ENCODE measurements around the gene COBL.

Gene COBL

DNA sequence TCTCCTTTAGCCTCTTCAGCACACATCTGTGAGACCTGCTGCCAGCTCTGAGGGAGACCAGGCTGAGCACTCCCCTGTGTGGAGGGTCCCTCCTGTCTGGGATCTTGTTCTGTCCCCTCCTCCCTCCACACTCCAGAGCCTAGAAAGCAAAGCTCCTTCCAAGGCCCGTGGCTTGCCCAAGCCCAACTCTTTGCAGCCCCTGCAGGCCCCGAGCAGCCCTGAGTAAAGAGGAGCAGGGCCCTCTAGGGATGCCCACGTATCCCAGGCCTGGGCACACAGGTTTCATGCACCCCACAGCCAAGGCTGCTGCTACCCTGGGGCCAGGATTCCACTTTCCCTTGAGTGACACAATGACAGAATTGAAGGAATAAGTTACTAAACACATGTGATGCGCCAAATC is 24.0 kb downstream of the COBL start:
- TF ChIP-seq FOXP2 (optimal IDR thresholded peaks at IDR 0.05; ENCODE audit: borderline replicate concordance, extremely low read depth, extremely low read length, insufficient read depth) (no peak), TAF1 (IDR thresholded peaks at IDR 0.05; ENCODE audit: borderline replicate concordance, insufficient read depth, low read length) (no peak), POLR2AphosphoS5 (IDR thresholded peaks at IDR 0.05; ENCODE audit: low read depth, low read length) (no peak), SIN3A (IDR thresholded peaks at IDR 0.05; ENCODE audit: borderline replicate concordance, insufficient read depth, low read length) (no peak)
- TF ChIP-seq, protein P1, sequence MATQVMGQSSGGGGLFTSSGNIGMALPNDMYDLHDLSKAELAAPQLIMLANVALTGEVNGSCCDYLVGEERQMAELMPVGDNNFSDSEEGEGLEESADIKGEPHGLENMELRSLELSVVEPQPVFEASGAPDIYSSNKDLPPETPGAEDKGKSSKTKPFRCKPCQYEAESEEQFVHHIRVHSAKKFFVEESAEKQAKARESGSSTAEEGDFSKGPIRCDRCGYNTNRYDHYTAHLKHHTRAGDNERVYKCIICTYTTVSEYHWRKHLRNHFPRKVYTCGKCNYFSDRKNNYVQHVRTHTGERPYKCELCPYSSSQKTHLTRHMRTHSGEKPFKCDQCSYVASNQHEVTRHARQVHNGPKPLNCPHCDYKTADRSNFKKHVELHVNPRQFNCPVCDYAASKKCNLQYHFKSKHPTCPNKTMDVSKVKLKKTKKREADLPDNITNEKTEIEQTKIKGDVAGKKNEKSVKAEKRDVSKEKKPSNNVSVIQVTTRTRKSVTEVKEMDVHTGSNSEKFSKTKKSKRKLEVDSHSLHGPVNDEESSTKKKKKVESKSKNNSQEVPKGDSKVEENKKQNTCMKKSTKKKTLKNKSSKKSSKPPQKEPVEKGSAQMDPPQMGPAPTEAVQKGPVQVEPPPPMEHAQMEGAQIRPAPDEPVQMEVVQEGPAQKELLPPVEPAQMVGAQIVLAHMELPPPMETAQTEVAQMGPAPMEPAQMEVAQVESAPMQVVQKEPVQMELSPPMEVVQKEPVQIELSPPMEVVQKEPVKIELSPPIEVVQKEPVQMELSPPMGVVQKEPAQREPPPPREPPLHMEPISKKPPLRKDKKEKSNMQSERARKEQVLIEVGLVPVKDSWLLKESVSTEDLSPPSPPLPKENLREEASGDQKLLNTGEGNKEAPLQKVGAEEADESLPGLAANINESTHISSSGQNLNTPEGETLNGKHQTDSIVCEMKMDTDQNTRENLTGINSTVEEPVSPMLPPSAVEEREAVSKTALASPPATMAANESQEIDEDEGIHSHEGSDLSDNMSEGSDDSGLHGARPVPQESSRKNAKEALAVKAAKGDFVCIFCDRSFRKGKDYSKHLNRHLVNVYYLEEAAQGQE (IDR thresholded peaks at IDR 0.05; ENCODE audit: insufficient read depth in 1 of 2, low read depth in 2 of 2, low read length in 2 of 2), result no peak

DNA sequence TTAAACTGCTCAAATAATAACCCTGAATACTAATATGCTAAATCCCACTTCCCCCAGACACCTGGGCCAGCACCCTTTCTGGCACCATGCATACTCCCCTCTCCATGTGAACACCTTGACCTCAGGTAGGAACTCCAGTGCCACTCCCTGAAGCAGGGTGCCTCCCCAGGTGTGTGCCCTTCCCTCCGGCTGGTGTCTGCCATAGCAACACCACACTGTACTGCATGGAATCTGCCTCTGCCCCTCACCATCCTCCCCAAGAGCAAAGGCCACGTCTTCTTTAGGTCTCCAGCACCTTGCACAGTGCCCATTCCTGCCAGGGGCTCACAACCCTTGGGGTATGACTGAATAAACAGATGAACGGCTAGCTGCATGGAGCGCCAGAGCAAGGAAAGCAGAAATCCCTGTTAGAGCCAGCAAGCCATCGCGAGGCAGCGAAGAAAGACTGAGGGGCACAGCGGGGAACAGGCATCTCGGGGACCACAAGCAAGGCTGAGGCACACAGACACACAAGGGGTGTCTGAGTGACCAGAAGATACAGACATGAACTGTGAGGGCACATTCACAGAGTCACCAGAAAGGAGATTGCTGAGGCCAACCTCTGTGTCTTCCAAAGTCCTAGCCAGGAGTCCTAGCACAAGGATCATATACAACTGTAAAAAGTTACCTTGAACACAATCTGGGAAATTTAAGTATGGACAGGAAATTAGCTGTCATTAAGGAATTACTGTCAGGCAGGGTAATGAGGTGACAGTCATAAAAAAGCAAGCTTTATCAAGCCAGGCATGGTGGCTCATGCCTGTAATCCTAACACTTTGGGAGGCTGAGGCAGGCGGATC is 25.7 kb downstream of the COBL start:
- no peak for TF ChIP-seq SIN3A (IDR thresholded peaks at IDR 0.05; ENCODE audit: borderline replicate concordance, insufficient read depth, low read length)
- TF ChIP-seq, protein P1 (IDR thresholded peaks at IDR 0.05; ENCODE audit: insufficient read depth in 1 of 2, low read depth in 2 of 2, low read length in 2 of 2), result no peak
- no peak for TF ChIP-seq POLR2AphosphoS5 (IDR thresholded peaks at IDR 0.05; ENCODE audit: low read depth, low read length)

DNA sequence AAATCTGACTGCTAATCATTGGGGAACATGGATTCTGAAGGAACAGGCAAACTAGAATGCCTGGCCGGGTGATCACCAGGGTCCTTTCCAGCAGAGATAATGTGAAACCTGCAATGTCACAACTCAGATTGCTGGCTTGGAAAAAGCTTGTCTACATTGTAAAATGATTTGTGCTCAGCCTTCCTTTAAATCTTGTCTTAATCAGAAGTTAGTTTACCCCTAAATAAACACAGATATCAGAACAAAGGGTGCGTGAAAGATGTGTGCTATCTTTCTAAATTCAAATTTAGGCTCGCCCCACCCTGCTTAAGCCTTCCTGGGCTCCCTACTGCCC is 26.3 kb downstream of the COBL start:
- TF ChIP-seq SIN3A (IDR thresholded peaks at IDR 0.05; ENCODE audit: borderline replicate concordance, insufficient read depth, low read length), result no peak
- TF ChIP-seq POLR2AphosphoS5 (IDR thresholded peaks at IDR 0.05; ENCODE audit: low read depth, low read length), result no peak
- TF ChIP-seq, protein P1 (IDR thresholded peaks at IDR 0.05; ENCODE audit: insufficient read depth in 1 of 2, low read depth in 2 of 2, low read length in 2 of 2), result no peak
- no peak for TF ChIP-seq FOXP2 (optimal IDR thresholded peaks at IDR 0.05; ENCODE audit: borderline replicate concordance, extremely low read depth, extremely low read length, insufficient read depth)
- TF ChIP-seq TAF1 (IDR thresholded peaks at IDR 0.05; ENCODE audit: borderline replicate concordance, insufficient read depth, low read length), result no peak

DNA sequence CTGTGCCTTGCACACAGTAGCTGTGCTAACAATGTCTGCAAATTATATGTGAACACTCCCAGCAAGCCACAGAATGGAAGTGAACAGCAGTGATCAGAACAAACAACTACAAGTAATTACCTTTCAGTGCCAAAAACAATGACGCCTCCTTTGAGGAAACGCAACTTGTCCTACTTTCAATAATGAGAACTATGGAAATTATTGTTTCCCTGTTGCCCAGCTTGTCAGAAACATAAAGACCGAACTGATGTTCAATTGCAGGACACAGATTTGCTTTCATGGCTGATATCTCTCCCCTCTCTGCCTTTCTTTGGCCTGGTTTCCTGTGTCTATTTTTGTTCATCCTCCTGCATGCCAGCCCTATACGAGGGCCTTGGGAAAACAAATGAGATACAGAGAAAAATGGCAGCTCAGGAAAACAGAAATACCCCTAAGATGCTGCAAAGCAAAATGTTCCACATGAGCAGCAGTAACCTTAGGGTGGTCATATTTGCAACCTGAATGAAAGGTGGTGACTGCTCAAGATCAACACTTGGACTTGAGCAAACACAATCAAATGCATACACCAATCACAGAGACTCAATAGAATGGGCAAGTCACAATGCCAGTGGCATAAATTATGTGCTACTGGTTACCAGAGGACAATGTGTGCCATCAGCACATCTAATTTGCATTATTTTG is 26.8 kb downstream of the COBL start:
- TF ChIP-seq POLR2AphosphoS5 (IDR thresholded peaks at IDR 0.05; ENCODE audit: low read depth, low read length) (no peak), FOXP2 (optimal IDR thresholded peaks at IDR 0.05; ENCODE audit: borderline replicate concordance, extremely low read depth, extremely low read length, insufficient read depth) (no peak), SIN3A (IDR thresholded peaks at IDR 0.05; ENCODE audit: borderline replicate concordance, insufficient read depth, low read length) (no peak), TAF1 (IDR thresholded peaks at IDR 0.05; ENCODE audit: borderline replicate concordance, insufficient read depth, low read length) (no peak)
- TF ChIP-seq, protein P1 (IDR thresholded peaks at IDR 0.05; ENCODE audit: insufficient read depth in 1 of 2, low read depth in 2 of 2, low read length in 2 of 2), result no peak

All from PFSK-1 (cell line).